Testis (tissue), 3 donors: ENCODE results near the gene GBX1. TPM values are rescaled to one million over a fixed set of nuclear protein-coding genes. Genes with fewer than 3 reads are reported as not detected.

Experiments used
- DNase-seq: peaks from one replicate; pipeline ENCODE4 v3.0.0-alpha.2; 2019
- H3K27ac ChIP-seq, 2 donors: fragments of 200-600 bp; sonication (generic); one replicate each; pipeline ENCODE4 v1.5.1; 2019
- H3K27me3 ChIP-seq: fragments of 200-600 bp; sonication (generic); one replicate; pipeline ENCODE4 v1.5.1; 2019
- H3K36me3 ChIP-seq: fragments of 200-600 bp; sonication (generic); one replicate; pipeline ENCODE4 v1.5.1; 2017; ENCODE audit warnings: low read depth; ENCODE audit errors: missing control alignments
- H3K4me1 ChIP-seq: fragments of 200-600 bp; sonication (generic); one replicate; pipeline ENCODE4 v1.5.1; 2019
- H3K4me3 ChIP-seq, 2 donors: fragments of 200-600 bp; sonication (generic); one replicate each; pipeline ENCODE4 v1.5.1; 2017 to 2019
- H3K9me3 ChIP-seq: fragments of 200-600 bp; sonication (generic); one replicate; pipeline ENCODE4 v1.5.1; 2017
- CTCF ChIP-seq, 3 experiments: fragments of 450-650 bp in 2 of 3; fragments of 200-600 bp in 1 of 3; sonication (generic) in 1 of 3; IDR thresholded peaks; one replicate each; pipeline ENCODE4 v1.5.1; 2016 to 2019; ENCODE audit warnings: antibody characterized with exemption in 3 of 3, mild to moderate bottlenecking in 2 of 3, moderate library complexity in 1 of 3
- POLR2A ChIP-seq: fragments of 450-650 bp; IDR thresholded peaks from one replicate; pipeline ENCODE4 v1.6.1; 2017; ENCODE audit warnings: antibody characterized with exemption, mild to moderate bottlenecking, moderate library complexity
- WGBS, 2 donors: methylation state at CpG; one replicate each; pipeline ENCODE4 v1.1.5; 2018; 5-methylcytosine and 5-hydroxymethylcytosine counted together
- intact Hi-C: fragments of 100-400 bp; cut with DNase I; formaldehyde crosslinking; loops from one replicate; pipeline ENCODE4 v1.15.1; 2023; ENCODE audit warnings: low total_unique reads
- polyA plus RNA-seq: library from polyadenylated mRNA; stranded (reverse); fragments of 350-450 nt; fragmentation: Illumina TruSeq; extraction: RNeasy Lipid Tissue Mini Kit (QIAGEN cat#74804); gene quantifications from one replicate; pipeline ENCODE4 v1.2.3, GENCODE V29; 2014; ENCODE audit warnings: low read depth, low replicate concordance; ENCODE audit not compliant: insufficient read depth
- total RNA-seq, 2 donors: library from RNA; depleted of rRNA; stranded (reverse); fragments of >200 nt; gene quantifications; one replicate each; pipeline ENCODE4 v1.2.3, GENCODE V29; 2016

The GBX1 gene
- total and polyA plus RNA-seq, 3 donors from 2014 or later = 2.9 to 15.6 (median 7.2) TPM

DNA sequence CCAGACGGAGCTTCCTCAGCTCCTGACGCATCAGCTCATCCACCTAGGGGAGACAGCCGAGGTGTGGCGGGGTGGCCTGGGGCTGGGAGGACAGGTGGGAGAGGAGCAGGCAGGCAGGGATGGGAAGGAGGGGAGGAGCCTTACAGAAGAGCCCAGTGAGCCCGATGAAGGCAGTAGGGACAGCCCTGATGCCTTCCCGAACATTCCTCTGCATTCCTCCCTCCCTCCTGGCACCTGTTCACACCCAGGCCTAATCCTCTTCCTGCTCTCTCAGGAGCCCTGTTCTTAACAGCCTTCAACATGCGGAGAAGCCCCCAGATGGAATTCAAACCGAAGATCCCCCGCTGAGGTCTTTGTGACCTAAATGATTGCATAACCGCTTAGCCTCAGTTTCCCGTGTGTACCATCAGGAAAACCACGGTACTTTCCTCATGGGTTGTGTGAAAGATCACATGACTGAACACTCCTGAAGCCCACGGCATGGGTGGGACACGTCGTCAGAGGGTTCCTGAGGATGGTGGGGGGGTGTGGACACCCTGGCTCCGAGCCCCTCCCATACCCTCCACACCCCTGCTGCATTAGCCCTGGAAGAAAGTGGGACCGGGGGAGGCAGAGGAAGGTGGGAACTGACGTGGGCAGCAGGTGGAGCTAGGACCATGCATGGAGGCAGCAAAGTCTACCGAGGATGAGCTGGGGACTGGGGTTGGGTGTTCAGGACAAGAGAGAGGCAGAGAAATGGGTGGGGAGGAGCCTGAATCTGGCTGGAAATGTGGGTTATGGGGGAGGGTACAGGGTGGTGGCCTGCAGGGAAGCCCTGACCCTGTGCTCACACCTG, 28.3 kb upstream of the GBX1 start:
- TF ChIP-seq CTCF (IDR thresholded peaks at IDR 0.05) (no peak), POLR2A (no peak)
- Histone ChIP-seq H3K36me3 (no peaks in the 10 kb centered on the region), H3K4me3 (no peak overlapping the region), H3K27ac (no peak overlapping the region), H3K9me3 (no peaks in the 10 kb centered on the region), H3K27me3 (no peaks in the 10 kb centered on the region), H3K4me1 (no peaks in the 10 kb centered on the region)
- DNase-seq = no peak
- 65 to 78% methylated on average over 13 to 19 of the region's 19 CpGs for WGBS, 2 donors
- intact Hi-C loops = no loop called here

- Histone ChIP-seq H3K36me3 (no peaks in the 10 kb centered on the region), H3K27me3 (no peaks in the 10 kb centered on the region), H3K4me1 (no peaks in the 10 kb centered on the region), H3K9me3 (no peaks in the 10 kb centered on the region), H3K4me3 (no peak overlapping the region), H3K27ac (no peak overlapping the region)
- 86 to 100% methylated on average over 3 to 7 of the region's 7 CpGs for WGBS, 2 donors
- intact Hi-C loops = no loop called here
- TF ChIP-seq POLR2A = no peak
- TF ChIP-seq CTCF (IDR thresholded peaks at IDR 0.05) = no peak
- no peak for DNase-seq
These were observed 26.7 kb upstream of the GBX1 start for GRCh38 chr7:151194188-151194587.

DNA sequence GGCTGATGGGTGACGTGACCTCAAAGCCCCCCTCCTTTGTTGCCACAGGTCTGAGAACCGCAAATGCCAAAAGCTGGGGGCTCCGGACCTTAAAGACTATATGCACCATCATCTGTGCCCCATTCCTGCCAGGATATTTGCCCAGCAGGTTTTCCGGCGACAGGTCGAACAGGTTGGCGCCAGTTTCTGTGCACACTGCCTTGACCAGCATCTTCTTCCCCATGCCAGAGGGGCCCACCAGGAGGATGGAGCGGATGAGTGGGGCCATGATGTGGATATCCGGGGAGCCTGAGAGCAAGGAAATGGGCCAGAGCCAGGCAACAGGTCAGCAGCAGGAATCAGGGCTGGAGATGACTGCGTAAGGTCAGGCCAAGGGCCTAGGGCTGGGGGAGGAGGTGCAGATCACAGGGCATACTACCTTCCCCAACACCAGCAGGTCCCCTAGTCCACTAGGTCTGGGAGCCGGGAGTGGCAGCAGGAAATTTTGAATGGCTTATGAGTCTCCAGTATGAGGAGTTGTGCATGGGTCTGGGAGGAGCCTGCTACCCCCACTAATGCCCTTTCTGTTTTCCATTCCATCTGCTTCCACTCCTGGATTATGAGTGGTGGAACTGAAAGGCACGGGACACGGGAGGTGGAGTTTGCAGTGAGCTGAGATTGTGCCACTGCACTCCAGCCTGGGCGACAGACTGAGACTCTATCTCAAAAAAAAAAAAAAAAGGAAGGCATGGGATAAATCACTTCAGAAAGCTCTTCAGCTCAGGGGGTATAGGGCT, 25.9 kb upstream of the GBX1 start:
- intact Hi-C loops = no loop called here
- Histone ChIP-seq H3K27me3 (no peaks in the 10 kb centered on the region), H3K9me3 (no peaks in the 10 kb centered on the region), H3K4me1 (no peaks in the 10 kb centered on the region), H3K27ac (no peak overlapping the region), H3K36me3 (no peaks in the 10 kb centered on the region), H3K4me3 (no peak overlapping the region)
- 91 to 95% methylated on average over 12 to 14 of the region's 14 CpGs for WGBS, 2 donors
- no peak for DNase-seq
- TF ChIP-seq CTCF (IDR thresholded peaks at IDR 0.05) = no peak
- no peak for TF ChIP-seq POLR2A

- TF ChIP-seq CTCF (IDR thresholded peaks at IDR 0.05) = no peak
- TF ChIP-seq POLR2A = no peak
- Histone ChIP-seq H3K36me3 (no peaks in the 10 kb centered on the region), H3K9me3 (no peaks in the 10 kb centered on the region), H3K27ac (no peak overlapping the region), H3K4me3 (no peak overlapping the region), H3K4me1 (no peaks in the 10 kb centered on the region), H3K27me3 (no peaks in the 10 kb centered on the region)
- DNase-seq = no peak
- intact Hi-C loops = no loop called here
- 96 to 100% methylated on average over 1 to 23 of the region's 23 CpGs for WGBS, 2 donors
These were observed 24.6 kb upstream of the GBX1 start for GRCh38 chr7:151192002-151192539.
